DMS79 (cell line): Measurements from ENCODE around the gene AGAP3.

ENCODE experiments used
- DNase-seq: peaks from one replicate; lab custom pipeline; 2025; lab: John Stamatoyannopoulos, UW

Gene AGAP3

DNA sequence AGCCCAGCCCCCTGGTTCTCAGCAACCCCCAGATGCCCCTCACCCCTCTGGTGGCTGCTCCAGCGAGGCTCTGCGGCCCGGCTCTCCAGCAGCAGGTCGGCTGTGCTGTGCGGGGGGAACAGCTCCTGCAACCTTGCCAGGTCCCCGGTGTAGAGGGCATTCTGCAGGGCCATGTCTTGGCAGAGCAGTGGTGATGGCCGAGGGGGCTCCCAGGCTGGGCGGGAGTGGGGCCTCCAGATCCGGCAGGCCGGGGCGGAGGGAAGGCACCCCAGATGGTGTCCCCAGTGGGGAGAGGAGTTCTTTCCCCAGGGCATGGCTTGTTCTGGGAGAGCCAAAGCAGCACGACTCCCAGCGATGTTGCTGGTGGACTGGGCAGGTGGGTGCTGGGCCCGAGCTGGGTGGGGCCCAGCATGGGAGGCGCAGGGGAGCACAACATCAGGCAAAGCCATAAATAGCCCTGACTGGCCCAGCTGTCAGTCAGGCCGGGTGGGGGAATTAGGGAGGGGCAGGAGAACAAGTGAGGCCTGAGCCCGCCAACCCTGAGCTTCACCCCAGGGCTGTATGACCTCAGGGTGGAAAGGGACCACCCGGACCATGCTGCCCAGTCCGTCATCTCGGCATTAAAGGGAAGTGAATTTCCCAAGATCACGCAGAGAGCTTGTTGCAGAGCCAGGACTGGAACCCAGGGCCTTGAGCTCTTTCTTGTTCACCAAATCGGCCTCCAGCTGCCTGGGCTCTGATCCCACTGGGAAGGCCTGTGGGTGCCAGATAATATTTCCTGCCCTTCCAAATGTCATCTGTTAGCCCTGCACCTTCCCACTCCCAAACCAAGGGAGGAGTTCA is 101.4 kb downstream of the AGAP3 start:
- no peak for DNase-seq

GRCh38 chr7:151188252-151188542 is 101.9 kb downstream of the AGAP3 start:
- DNase-seq, result no peak

GRCh38 chr7:151189038-151189437 is 102.8 kb downstream of the AGAP3 start:
- no peak for DNase-seq

- no peak for DNase-seq
Observed at GRCh38 chr7:151191544-151191943, 105.3 kb downstream of the AGAP3 start.

DNA sequence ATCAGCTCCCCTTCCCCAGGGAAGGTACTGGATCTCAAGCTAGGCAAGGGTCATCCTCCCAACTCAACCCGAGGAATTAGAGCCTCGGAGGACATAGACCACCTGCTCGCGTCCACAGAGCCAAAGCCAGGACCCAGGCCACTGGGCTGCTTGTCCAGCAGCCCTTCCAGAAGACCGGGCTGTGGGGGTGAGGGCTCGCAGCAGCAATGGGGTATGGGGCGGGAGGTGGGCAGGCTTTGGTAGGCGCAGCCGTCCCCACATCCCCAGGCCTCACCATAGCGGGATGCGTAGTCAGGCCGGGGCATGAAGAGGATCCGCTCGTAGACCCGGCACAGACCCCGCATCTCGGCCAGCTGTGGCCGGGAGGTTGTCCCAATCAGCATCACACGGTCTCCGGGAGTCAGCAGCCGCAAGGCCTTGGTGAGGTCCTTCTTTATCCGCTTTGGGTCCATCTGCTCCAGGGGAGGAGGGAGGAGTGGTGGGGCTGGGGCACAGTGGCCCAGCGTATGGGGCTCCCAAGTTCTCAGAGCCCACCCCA is 105.8 kb downstream of the AGAP3 start:
- no peak for DNase-seq

DNA sequence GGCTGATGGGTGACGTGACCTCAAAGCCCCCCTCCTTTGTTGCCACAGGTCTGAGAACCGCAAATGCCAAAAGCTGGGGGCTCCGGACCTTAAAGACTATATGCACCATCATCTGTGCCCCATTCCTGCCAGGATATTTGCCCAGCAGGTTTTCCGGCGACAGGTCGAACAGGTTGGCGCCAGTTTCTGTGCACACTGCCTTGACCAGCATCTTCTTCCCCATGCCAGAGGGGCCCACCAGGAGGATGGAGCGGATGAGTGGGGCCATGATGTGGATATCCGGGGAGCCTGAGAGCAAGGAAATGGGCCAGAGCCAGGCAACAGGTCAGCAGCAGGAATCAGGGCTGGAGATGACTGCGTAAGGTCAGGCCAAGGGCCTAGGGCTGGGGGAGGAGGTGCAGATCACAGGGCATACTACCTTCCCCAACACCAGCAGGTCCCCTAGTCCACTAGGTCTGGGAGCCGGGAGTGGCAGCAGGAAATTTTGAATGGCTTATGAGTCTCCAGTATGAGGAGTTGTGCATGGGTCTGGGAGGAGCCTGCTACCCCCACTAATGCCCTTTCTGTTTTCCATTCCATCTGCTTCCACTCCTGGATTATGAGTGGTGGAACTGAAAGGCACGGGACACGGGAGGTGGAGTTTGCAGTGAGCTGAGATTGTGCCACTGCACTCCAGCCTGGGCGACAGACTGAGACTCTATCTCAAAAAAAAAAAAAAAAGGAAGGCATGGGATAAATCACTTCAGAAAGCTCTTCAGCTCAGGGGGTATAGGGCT is 107.1 kb downstream of the AGAP3 start:
- DNase-seq, result no peak
